Colonic mucosa (tissue), 4 donors: ENCODE data around the gene TLR3. TPM values are rescaled to one million over a fixed set of nuclear protein-coding genes. Genes with fewer than 3 reads are reported as not detected.

Experiments
- DNase-seq: peaks from one replicate; pipeline ENCODE4 v3.0.0-alpha.2; 2020
- H3K27ac ChIP-seq: fragments of 200-600 bp; one replicate; pipeline ENCODE4 v1.8.0; 2021
- H3K27me3 ChIP-seq: fragments of 200-600 bp; one replicate; pipeline ENCODE4 v1.8.0; 2021
- H3K36me3 ChIP-seq: fragments of 200-600 bp; one replicate; pipeline ENCODE4 v1.8.0; 2021
- H3K4me1 ChIP-seq: fragments of 200-600 bp; one replicate; pipeline ENCODE4 v1.8.0; 2021; ENCODE audit warnings: mild to moderate bottlenecking
- H3K4me3 ChIP-seq: fragments of 200-600 bp; one replicate; pipeline ENCODE4 v1.8.0; 2021
- H3K9ac ChIP-seq, 2 donors: one replicate each; pipeline ENCODE4 v1.7.0; 2013; ENCODE audit warnings: control low read depth in 2 of 2, low read depth in 2 of 2, low read length in 2 of 2
- H3K9me3 ChIP-seq: fragments of 200-600 bp; one replicate; pipeline ENCODE4 v1.8.0; 2021
- intact Hi-C: fragments of 100-400 bp; cut with DNase I; formaldehyde crosslinking; loops from one replicate; pipeline ENCODE4 v1.14.1; 2022
- total RNA-seq, 2 donors: library from RNA; stranded (reverse); fragmentation: NEBNext Ultra II Directional in 1 of 2; extraction: Animal tissue kit (Norgen Biotek cat#: 25700) in 1 of 2; gene quantifications; one replicate each; pipeline ENCODE4 v1.2.1, GENCODE V29; 2021
- TF ChIP-seq, protein P1 (sequence below): fragments of 200-600 bp; IDR thresholded peaks from one replicate; pipeline ENCODE4 v1.8.0; 2022; ENCODE audit warnings: antibody characterized with exemption, mild to moderate bottlenecking
- donor health status: healthy.
- donor health status: DM: no; HTN: no; CAD: no.
- donor health status: DM: no; HTN: no; CAD: no.

The TLR3 gene
- total RNA-seq, 2 donors from 2014 or later, result 13.6 to 48.6 TPM

DNA sequence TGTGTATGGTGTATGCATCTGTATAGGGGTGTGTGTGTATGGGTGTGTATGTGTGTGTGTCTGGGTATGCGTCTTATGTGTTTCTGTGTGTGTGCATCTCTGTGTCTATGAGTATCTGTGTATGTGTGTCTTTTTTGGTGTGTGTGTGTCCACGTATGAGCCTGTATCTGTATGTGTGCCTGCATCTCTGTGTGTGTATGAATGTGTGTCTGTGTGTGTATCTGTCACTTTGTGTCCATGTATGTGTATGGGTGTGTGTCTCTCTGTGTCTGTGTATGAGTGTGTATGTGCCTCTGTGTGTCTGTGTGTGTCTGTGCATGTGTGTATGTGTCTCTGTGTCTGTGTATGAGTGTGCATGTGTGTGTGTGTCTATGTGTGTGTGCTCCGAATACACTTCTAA is 59.9 kb downstream of the TLR3 start:
- intact Hi-C loops, result no loop called here
- Histone ChIP-seq H3K4me3 (no peak overlapping the region), H3K27ac (no peak overlapping the region), H3K27me3 (no peaks in the 10 kb centered on the region), H3K9me3 (no peaks in the 10 kb centered on the region), H3K9ac (no peak overlapping the region), H3K4me1 (no peaks in the 10 kb centered on the region), H3K36me3 (no peaks in the 10 kb centered on the region)
- TF ChIP-seq, protein P1, sequence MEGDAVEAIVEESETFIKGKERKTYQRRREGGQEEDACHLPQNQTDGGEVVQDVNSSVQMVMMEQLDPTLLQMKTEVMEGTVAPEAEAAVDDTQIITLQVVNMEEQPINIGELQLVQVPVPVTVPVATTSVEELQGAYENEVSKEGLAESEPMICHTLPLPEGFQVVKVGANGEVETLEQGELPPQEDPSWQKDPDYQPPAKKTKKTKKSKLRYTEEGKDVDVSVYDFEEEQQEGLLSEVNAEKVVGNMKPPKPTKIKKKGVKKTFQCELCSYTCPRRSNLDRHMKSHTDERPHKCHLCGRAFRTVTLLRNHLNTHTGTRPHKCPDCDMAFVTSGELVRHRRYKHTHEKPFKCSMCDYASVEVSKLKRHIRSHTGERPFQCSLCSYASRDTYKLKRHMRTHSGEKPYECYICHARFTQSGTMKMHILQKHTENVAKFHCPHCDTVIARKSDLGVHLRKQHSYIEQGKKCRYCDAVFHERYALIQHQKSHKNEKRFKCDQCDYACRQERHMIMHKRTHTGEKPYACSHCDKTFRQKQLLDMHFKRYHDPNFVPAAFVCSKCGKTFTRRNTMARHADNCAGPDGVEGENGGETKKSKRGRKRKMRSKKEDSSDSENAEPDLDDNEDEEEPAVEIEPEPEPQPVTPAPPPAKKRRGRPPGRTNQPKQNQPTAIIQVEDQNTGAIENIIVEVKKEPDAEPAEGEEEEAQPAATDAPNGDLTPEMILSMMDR, result no peak
- no peak for DNase-seq

DNA sequence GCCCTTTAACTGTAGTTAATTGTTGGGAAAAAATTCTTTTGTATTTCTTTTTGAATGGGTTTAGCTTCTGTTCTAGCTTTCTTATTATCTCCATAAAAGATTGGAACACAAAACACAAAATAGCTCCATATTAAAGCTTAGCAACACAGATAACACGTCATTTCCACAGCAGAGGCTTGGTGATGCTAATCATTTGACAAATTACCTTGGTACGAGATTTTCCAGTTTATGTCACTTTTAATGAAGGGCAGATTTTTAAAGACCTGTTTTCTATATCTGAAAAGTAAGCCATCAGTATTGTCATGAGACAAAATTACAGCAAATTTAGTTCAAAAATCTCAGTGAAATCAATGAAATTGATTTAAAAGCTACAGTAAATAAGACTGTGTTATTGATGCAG is 63.0 kb downstream of the TLR3 start:
- Histone ChIP-seq H3K4me3 (no peak overlapping the region), H3K4me1 (no peaks in the 10 kb centered on the region), H3K27ac (no peak overlapping the region), H3K9ac (no peak overlapping the region), H3K36me3 (no peaks in the 10 kb centered on the region), H3K9me3 (no peaks in the 10 kb centered on the region), H3K27me3 (no peaks in the 10 kb centered on the region)
- TF ChIP-seq, protein P1, result no peak
- intact Hi-C loops, result no loop called here
- DNase-seq, result no peak

DNA sequence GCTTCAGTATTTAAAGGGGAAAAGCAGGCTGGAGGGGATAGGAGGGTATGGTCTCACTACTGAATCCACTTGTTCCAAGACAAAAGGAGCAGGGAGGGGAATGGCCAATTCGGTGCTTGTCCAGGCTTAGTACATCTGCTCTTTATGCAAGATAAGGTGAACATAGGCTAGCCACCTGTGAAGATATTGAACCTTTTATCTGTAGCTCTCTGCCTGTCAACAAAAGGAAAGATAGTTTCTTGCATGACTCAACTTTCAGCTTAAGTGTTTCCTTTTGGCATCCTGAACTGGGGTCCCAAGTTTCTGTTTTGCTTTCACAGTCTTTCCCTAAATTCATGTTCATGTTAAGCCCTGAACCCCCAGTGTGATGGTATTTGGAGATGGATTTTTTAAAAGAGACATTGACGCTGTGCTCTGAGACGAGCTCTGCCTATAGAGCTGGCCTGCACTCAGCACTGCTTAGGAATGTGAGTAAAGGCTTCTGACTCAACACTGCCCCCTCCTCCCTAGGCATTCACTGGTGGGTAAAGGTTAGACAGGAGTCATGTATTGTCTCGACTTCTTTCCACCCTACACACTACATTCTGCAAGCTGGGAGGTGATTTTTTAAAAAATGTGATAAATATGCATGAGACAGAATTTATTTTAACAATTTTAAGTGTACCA is 63.8 kb downstream of the TLR3 start:
- Histone ChIP-seq H3K9me3 (no peaks in the 10 kb centered on the region), H3K36me3 (no peaks in the 10 kb centered on the region), H3K27me3 (no peaks in the 10 kb centered on the region), H3K9ac (no peak overlapping the region), H3K4me1 (no peaks in the 10 kb centered on the region), H3K4me3 (no peak overlapping the region), H3K27ac (no peak overlapping the region)
- no peak for DNase-seq
- intact Hi-C loops, result no loop called here
- TF ChIP-seq, protein P1, result no peak

DNA sequence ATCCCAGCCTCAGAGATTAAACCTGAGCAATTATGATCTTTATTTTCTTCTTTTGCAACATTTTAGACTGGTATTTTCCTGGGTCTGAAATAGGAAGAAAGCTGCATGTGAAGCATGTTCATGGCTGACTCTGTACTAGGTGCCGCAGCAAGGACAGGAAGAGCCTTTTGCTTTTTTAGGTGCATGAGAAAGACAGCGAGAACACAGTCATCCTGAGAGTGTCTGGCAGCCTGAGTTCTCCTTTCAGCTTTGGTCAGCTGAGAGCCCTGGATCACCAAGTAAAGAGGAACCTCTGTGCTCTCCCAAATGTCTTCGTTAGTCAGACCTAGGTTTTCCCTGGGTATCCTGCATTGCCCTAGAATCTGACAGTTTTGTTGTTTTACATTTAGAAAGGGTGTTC is 65.3 kb downstream of the TLR3 start:
- Histone ChIP-seq H3K4me3 (no peak overlapping the region), H3K27ac (no peak overlapping the region), H3K9ac (no peak overlapping the region), H3K4me1 (no peaks in the 10 kb centered on the region), H3K27me3 (no peaks in the 10 kb centered on the region), H3K36me3 (no peaks in the 10 kb centered on the region), H3K9me3 (no peaks in the 10 kb centered on the region)
- DNase-seq, result no peak
- TF ChIP-seq, protein P1, result no peak
- intact Hi-C loops, result no loop called here

DNA sequence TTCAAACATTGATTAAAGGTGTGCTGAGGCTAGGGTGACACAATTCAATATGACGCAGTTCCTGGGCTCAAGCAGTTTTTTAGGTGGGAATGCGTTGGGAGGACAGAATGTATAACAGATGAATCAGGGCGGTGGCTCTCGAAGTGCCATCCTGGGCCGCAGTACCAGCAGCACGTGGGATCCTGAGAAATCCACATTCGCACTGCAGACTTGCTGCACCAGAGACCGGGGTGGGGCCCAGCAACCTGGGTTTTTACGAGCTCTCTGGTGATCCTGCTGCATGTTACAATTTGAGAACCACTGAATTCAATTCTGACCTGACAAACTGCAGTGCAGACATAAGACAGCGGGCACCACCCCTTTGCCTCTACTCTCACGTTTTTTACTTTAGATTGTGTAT is 65.9 kb downstream of the TLR3 start:
- TF ChIP-seq, protein P1, result no peak
- intact Hi-C loops, result loop anchor here (5.0 kb wide), 1 partner anchor 68 kb away; the partner anchor contains the start of gene TLR3
- no peak for DNase-seq
- Histone ChIP-seq H3K4me3 (no peak overlapping the region), H3K36me3 (no peaks in the 10 kb centered on the region), H3K27me3 (no peaks in the 10 kb centered on the region), H3K9me3 (no peaks in the 10 kb centered on the region), H3K4me1 (no peaks in the 10 kb centered on the region), H3K9ac (no peak overlapping the region), H3K27ac (no peak overlapping the region)
